ENCODE results near the gene TBL1X. TPM values are rescaled to one million over a fixed set of nuclear protein-coding genes. Genes with fewer than 3 reads are reported as not detected.

TBL1X gene
- total RNA-seq, 1 donor from 2014 or later: 21.4 TPM

- peak within 1 kb of the TSS; percentile 66 for H3K4me3 Mint-ChIP-seq (ENCODE audit: unreplicated experiment)
- H3K27me3 Mint-ChIP-seq (ENCODE audit: low read depth): no peaks in the 10 kb centered on the region
- no peak for TF ChIP-seq CTCF (IDR thresholded peaks at IDR 0.05)
- no peaks in the 10 kb centered on the region for H3K36me3 Mint-ChIP-seq (ENCODE audit: low read depth)
- H3K9me3 Mint-ChIP-seq (ENCODE audit: low read depth): peaks cover 8% of the 10 kb centered on the region
- no peak within 1 kb of the TSS for H3K27ac Mint-ChIP-seq (ENCODE audit: unreplicated experiment)
- DNase-seq (ENCODE audit: low spot score): no peak
- H3K4me1 Mint-ChIP-seq (ENCODE audit: low read depth): peaks cover 14% of the 10 kb centered on the region
Observed at GRCh38 chrX:9785944-9786797, 321.3 kb downstream of the TBL1X start, which contains the start of gene SHROOM2. TSS of gene SHROOM2 (plus strand) at chrX:9786429. CDS start at chrX:9786546, 117 bp downstream.

GRCh38 chrX:9786798-9787635, 322.2 kb downstream of the TBL1X start:
- H3K4me1 Mint-ChIP-seq (ENCODE audit: low read depth): peaks cover 14% of the 10 kb centered on the region
- DNase-seq (ENCODE audit: low spot score): no peak
- no peak overlapping the region for H3K27ac Mint-ChIP-seq (ENCODE audit: unreplicated experiment)
- TF ChIP-seq CTCF (IDR thresholded peaks at IDR 0.05): no peak
- peak overlapping the region; percentile 66 for H3K4me3 Mint-ChIP-seq (ENCODE audit: unreplicated experiment)
- no peaks in the 10 kb centered on the region for H3K27me3 Mint-ChIP-seq (ENCODE audit: low read depth)
- peaks cover 8% of the 10 kb centered on the region for H3K9me3 Mint-ChIP-seq (ENCODE audit: low read depth)
- H3K36me3 Mint-ChIP-seq (ENCODE audit: low read depth): no peaks in the 10 kb centered on the region

- peaks cover 4% of the 10 kb centered on the region for H3K9me3 Mint-ChIP-seq (ENCODE audit: low read depth)
- no peak overlapping the region for H3K4me3 Mint-ChIP-seq (ENCODE audit: unreplicated experiment)
- no peaks in the 10 kb centered on the region for H3K36me3 Mint-ChIP-seq (ENCODE audit: low read depth)
- H3K27me3 Mint-ChIP-seq (ENCODE audit: low read depth): no peaks in the 10 kb centered on the region
- peaks cover 14% of the 10 kb centered on the region for H3K4me1 Mint-ChIP-seq (ENCODE audit: low read depth)
- TF ChIP-seq CTCF (IDR thresholded peaks at IDR 0.05): no peak
- no peak for DNase-seq (ENCODE audit: low spot score)
- no peak overlapping the region for H3K27ac Mint-ChIP-seq (ENCODE audit: unreplicated experiment)
Observed at GRCh38 chrX:9788911-9789310, 324.1 kb downstream of the TBL1X start.

GRCh38 chrX:9789555-9789954, 324.7 kb downstream of the TBL1X start:
- Mint-ChIP-seq H3K9me3 (ENCODE audit: low read depth) (peaks cover under 1% of the 10 kb centered on the region), H3K36me3 (ENCODE audit: low read depth) (no peaks in the 10 kb centered on the region), H3K4me3 (ENCODE audit: unreplicated experiment) (no peak overlapping the region), H3K4me1 (ENCODE audit: low read depth) (peaks cover 14% of the 10 kb centered on the region), H3K27me3 (ENCODE audit: low read depth) (no peaks in the 10 kb centered on the region), H3K27ac (ENCODE audit: unreplicated experiment) (no peak overlapping the region)
- no peak for DNase-seq (ENCODE audit: low spot score)
- TF ChIP-seq CTCF (IDR thresholded peaks at IDR 0.05): no peak

All from chondrocyte (in vitro differentiated cells).